Activated CD4-positive, alpha-beta T cell treated with anti-CD3 and anti-CD28 coated beads, Interleukin-2, amount 50 U/mL, for 48 hours (primary cell): Measurements from ENCODE around the gene NPTX1.

ENCODE experiments used
- DNase-seq, 2 experiments: peaks; one replicate each; pipeline ENCODE4 v3.0.0-alpha.2; 2020

Gene NPTX1

DNA sequence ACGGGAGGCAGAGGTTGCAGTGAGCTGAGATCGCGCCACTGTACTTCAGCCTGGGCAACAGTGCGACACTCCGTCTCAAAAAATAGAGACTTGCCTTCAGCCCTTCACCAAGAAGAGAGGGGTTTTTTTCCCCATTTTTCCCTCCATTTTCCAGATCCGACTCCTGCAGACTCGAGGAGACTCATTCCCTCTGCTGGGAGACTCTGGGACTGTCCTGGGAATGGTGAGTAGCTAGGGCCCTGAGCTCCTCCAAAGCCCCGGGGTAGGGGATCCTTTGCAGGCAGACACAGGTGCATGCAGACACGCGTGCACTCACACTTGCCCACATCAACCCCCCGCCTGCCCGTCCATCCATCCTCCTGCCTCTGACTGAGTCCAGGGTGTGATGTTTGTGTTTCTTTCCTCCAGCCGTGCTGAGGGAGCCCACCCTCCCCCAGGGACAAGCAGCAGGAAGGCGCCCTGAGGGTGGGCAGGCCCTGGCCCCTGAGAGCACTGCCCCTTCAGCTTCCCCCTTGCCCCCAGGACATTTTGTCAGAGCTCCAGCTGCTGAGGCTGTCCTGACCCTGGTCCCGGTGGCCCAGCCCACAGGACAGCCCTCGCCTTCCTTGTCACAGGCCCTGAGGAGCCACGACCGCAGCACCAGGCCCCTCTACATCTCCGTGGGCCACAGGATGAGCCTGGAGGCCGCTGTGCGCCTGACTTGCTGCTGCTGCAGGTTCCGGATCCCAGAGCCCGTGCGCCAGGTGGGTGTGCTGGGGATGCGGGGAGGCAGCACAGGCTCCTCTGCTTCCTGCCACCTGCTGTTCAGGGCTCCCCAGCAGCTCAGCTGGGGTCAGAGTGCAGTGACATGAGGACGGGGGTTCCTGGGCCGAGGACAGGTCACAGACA lies 51.3 kb downstream of the NPTX1 start:
- DNase-seq: no peak

DNA sequence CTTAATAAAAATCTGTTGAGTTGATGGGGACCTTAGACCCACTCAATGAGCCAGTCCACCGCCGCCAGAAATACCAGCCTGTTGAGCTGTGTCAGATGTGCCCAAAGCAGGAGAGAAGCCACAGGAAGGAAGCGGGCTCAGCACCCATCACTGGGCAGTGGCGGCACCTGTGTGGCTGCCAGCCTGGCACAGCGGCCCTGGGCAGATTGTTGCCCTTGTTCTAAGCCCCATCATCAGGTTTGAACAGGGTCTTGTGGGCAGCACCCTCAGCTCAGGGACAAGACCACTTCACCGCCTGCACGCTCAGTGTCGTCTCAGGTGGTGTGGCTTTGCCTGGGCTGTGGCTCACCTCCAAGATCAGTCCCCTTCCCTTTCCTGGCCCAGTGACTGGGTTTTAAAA lies 52.1 kb downstream of the NPTX1 start:
- no peak for DNase-seq

DNA sequence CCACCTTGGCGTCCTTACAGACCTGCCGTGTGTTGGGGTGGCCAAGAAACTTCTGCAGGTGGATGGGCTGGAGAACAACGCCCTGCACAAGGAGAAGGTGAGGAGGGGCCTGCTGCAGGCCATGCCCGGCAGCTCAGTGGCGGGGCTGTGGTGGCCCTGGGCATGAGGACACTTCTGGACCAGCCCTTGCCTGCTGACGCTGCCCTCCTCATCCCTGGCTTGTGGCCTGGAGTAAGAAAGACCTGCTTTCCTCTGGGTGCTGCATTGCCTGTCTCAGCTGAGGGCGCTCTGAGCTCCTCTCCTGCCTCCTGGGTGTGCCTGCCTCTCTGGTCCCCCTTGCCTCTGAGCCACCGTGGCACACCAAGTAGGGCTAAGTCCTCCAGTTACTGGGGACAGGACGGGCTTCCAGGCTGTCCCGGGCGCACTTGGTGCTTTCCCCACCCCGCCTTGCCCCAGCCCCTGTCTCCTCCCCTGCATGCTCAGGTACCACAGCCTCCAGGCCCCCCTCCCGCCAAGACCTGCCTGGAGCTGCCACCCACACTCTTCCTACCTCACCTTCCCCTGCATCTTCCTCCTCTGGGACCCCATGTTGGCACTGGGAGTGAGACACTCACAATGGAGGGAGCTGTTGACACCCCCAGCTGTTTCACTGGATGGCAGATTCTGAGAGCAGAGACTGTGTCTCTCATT lies 52.7 kb downstream of the NPTX1 start:
- DNase-seq: no peak

DNA sequence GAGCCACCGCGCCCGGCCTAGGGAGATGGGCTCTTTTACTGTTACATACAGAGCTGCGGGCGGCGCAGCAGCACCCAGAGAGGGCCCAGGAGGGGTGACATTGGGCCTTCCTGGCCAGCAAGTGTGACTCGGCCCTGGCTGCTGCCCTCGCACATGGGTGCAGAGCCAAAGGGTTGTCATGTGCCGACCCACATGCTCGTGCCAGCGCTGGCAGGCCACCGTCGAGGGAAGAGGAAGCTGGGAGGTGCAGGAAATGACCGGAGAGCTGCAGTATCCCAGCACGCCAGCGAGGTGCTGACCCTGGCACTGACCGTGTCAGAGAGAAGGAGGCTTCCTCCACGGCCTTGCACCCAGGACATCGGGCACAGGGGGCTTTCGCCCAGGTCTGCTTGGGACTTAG lies 53.4 kb downstream of the NPTX1 start:
- DNase-seq: no peak

DNA sequence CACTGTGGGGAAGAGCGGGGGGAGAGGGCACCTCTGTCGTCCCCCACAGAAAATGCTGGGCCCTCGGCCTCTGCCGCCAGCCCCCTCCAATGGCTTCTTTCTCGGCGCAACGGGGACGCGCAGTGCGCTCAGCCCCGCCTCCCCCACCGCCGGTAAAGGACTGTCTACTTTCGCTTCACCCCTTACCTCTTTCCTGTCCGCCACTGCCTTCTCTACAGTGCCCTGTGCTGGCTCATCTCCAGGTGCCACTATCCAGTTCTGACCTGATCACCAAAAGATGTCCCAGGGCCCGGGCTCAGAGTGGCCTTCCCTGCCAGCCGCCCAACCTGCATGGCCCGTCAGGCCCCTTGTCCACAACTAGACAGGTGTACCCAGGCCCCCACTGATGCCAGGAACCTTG lies 54.1 kb downstream of the NPTX1 start:
- no peak for DNase-seq

DNA sequence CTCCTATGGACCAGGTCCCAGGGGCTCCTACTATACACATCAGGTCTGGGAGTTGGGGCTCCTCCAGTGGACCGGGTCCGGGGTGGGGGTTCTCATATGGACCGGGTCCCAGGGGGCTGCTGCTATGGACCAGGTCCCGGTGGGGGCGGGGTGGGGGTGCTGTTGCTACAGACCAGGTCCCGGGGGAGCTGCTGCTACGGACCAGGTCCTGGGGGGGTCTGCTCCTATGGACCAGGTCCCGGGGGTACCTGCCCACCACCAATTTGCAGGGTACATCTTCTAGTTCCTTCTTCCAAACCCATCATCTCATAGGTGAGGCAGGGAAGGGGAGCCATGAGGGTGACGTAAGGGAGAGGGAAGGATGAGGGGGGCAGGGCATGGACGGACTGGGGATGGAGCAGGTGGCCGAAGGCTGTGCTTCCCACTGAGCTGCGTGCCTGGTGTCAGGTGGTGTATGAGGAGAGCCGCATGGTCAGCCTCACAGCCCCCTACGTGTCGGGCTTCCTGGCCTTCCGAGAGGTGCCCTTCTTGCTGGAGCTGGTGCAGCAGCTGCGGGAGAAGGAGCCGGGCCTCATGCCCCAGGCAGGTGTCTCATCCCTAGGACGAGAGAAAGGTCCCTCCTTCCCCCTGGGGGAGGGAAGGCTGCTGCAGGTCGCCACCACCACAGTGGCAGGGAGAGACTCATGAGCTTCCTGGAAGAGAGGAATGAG lies 54.9 kb downstream of the NPTX1 start:
- no peak for DNase-seq

DNA sequence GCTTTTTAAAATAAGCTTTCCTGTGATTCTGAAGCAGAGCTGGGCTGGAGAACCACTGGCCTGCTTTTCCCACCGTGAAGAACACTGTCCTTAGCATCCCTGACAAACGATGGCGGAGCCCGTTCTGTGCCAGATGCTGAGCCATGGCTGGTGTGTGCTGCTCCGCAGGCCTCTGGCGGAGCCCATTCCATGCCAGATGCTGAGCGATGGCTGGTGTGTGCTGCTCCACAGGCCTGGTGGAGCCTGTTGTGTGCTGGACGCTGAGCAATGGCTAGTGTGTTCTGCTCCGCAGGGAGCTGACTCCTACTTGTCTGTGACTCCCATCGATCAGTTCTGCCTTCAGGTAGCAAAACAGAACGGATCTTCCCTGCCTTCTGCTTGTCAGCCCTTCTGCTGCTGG lies 57.2 kb downstream of the NPTX1 start:
- DNase-seq: no peak

DNA sequence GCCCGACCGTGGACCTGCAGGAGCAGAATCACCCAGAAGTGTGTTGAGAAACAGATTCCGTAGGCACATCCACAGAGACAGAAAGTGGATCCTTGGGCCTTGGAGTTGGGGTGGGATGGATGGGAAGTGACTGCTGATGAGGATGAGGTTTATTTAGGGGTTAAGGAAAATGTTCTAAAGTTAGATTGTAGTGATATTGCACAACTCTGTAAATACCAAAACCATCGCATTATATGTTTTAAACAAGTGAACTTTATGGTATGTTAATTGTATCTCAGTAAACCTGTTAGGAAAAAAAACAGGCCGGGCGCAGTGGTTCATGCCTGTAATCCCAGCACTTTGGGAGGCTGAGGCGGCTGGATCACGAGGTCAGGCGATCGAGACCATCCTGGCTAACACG lies 57.8 kb downstream of the NPTX1 start:
- DNase-seq: no peak
